Spleen (tissue), 11 donors: ENCODE data around the gene COG6. TPM values are rescaled to one million over a fixed set of nuclear protein-coding genes. Genes with fewer than 3 reads are reported as not detected.

Source experiments
- DNase-seq: peaks from one replicate; pipeline ENCODE4 v3.0.0-alpha.2; 2020
- H3K27ac ChIP-seq, 8 donors: fragments of 200-600 bp; sonication (generic) in 7 of 8; 1 replicate in 4 of 8; 2 replicates in 4 of 8; pipeline versions ENCODE4 v1.5.0 to v1.8.0; 2016 to 2021; ENCODE audit warnings: inconsistent platforms in 4 of 8, mild to moderate bottlenecking in 4 of 8, moderate library complexity in 1 of 8
- H3K27me3 ChIP-seq, 7 donors: fragments of 200-600 bp; sonication (generic) in 6 of 7; replicated peaks in 1 of 7; 1 replicate in 4 of 7; 2 replicates in 3 of 7; pipeline versions ENCODE4 v1.5.0 to v1.8.0; 2016 to 2021; ENCODE audit warnings: inconsistent platforms in 3 of 7, mild to moderate bottlenecking in 1 of 7
- H3K36me3 ChIP-seq, 6 donors: fragments of 200-600 bp; sonication (generic) in 5 of 6; 1 replicate in 4 of 6; 2 replicates in 2 of 6; pipeline versions ENCODE4 v1.5.0 to v1.8.0; 2016 to 2021; ENCODE audit warnings: inconsistent platforms in 2 of 6
- H3K4me1 ChIP-seq, 6 donors: fragments of 200-600 bp; sonication (generic) in 5 of 6; 1 replicate in 3 of 6; 2 replicates in 3 of 6; pipeline versions ENCODE4 v1.5.0 to v1.8.0; 2016 to 2021; ENCODE audit warnings: inconsistent platforms in 3 of 6
- H3K4me3 ChIP-seq, 8 donors: fragments of 200-600 bp; sonication (generic) in 7 of 8; 1 replicate in 4 of 8; 2 replicates in 4 of 8; pipeline versions ENCODE4 v1.5.0 to v1.8.0; 2016 to 2021; ENCODE audit warnings: inconsistent platforms in 4 of 8, mild to moderate bottlenecking in 4 of 8, moderate library complexity in 2 of 8
- H3K9me3 ChIP-seq, 8 donors: fragments of 200-600 bp; sonication (generic) in 7 of 8; 1 replicate in 4 of 8; 2 replicates in 4 of 8; pipeline versions ENCODE4 v1.5.0 to v1.8.0; 2016 to 2021; ENCODE audit warnings: inconsistent platforms in 4 of 8
- POLR2A ChIP-seq, 3 donors: fragments of 450-650 bp; IDR thresholded peaks; one replicate each; pipeline ENCODE4 v1.5.1; 2017; ENCODE audit warnings: antibody characterized with exemption in 3 of 3, mild to moderate bottlenecking in 1 of 3
- POLR2AphosphoS5 ChIP-seq, 3 donors: sonication (generic); formaldehyde crosslinking; IDR thresholded peaks; one replicate each; pipeline ENCODE4 v1.5.1; 2017; ENCODE audit warnings: antibody characterized with exemption in 3 of 3
- WGBS, 5 donors: extraction: QIAGEN DNeasy Blood & Tissue Kit in 3 of 5; methylation state at CpG; one replicate each; pipeline versions ENCODE4 v1.1.5 to v1.1.7; 2013 to 2018; 5-methylcytosine and 5-hydroxymethylcytosine counted together
- intact Hi-C: fragments of 100-400 bp; cut with DNase I; formaldehyde crosslinking; loops from one replicate; pipeline ENCODE4 v1.15.0; 2023; ENCODE audit warnings: low total_unique reads
- polyA plus RNA-seq, 3 donors: library from polyadenylated mRNA; stranded (reverse); fragments of 200-250 nt; gene quantifications; one replicate each; pipeline ENCODE4 v1.2.1, GENCODE V29; 2013
- total RNA-seq, 7 donors: library from RNA; depleted of rRNA in 3 of 7; stranded (reverse); fragments of >200 nt in 3 of 7; fragmentation: NEBNext Ultra II Directional in 4 of 7; extraction: Animal tissue kit (Norgen Biotek cat#: 25700) in 4 of 7; gene quantifications; one replicate each; pipeline versions ENCODE4 v1.1.0 to v1.2.1, GENCODE V29; 2016 to 2021
- TF ChIP-seq, protein P1 (sequence below), 11 experiments: fragments of 200-600 bp in 7 of 11; fragments of 450-650 bp in 4 of 11; sonication (generic) in 4 of 11; IDR thresholded peaks in 8 of 11; conservative IDR thresholded peaks in 3 of 11; 1 replicate in 7 of 11; 2 replicates in 4 of 11; pipeline versions ENCODE4 v1.4.0 to v1.8.0; 2016 to 2021; ENCODE audit warnings: antibody characterized with exemption in 11 of 11, inconsistent platforms in 4 of 11, mild to moderate bottlenecking in 1 of 11
- donor health status: healthy with polysubstance abuse.
- donor health status: DM: no; HTN: no; CAD: no; lungs with moderate emphysema.
- donor health status: DM: no; HTN: no; CAD: no.
- donor health status: Bipolar disorder and iron deficiency.
- donor health status: healthy.
- donor health status: DM: no; HTN: no; CAD: no.
- donor health status: DM: yes; HTN: yes; CAD: no.

The COG6 gene
- total and polyA plus RNA-seq, 10 donors, result 5.7 to 41.9 (median 23.8) TPM

DNA sequence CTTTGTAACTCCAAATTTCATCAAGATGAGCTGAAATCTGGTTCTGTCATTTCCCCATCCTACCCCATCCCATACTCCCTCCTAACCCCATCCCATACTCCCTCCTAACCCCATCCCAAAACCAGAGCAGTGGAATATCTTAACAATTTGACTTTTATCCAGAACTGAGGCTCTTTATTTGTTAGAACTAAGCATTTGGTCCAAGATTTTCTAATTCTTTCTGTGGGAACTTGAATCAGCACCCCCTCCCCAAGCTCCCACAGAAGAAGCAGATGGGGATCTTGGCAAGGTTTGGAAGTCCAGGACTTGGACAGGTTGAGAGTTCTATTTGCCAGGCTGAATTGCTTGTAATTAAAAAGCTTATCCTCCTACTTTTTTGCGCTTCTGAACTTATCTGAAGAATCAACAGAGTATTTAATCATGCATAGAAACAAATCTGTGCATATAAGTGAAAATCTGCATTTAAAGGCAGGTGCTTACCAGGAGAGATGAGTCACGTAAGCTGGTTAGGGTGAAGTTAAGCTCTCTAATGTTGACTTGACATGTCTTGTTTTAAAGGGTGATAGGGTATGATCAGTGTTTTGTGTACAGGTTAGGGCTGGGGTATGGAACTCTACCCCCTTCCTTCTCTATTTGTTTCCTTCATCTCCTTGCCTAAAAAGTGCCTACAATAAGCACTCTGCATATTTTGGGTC, 111.1 kb downstream of the COG6 start:
- no peak for TF ChIP-seq POLR2A (IDR thresholded peaks at IDR 0.05)
- TF ChIP-seq, protein P1, sequence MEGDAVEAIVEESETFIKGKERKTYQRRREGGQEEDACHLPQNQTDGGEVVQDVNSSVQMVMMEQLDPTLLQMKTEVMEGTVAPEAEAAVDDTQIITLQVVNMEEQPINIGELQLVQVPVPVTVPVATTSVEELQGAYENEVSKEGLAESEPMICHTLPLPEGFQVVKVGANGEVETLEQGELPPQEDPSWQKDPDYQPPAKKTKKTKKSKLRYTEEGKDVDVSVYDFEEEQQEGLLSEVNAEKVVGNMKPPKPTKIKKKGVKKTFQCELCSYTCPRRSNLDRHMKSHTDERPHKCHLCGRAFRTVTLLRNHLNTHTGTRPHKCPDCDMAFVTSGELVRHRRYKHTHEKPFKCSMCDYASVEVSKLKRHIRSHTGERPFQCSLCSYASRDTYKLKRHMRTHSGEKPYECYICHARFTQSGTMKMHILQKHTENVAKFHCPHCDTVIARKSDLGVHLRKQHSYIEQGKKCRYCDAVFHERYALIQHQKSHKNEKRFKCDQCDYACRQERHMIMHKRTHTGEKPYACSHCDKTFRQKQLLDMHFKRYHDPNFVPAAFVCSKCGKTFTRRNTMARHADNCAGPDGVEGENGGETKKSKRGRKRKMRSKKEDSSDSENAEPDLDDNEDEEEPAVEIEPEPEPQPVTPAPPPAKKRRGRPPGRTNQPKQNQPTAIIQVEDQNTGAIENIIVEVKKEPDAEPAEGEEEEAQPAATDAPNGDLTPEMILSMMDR (IDR thresholded peaks at IDR 0.05 in 8 of 11, conservative IDR thresholded peaks at IDR 0.05 in 3 of 11), result no peak
- Histone ChIP-seq H3K4me1 (peaks cover 0 to 8% (median 4%) of the 10 kb centered on the region in 6 donors), H3K4me3 (no peak overlapping the region), H3K27me3 (no peaks in the 10 kb centered on the region), H3K27ac (no peak overlapping the region), H3K9me3 (peaks cover 0 to 11% (median 0%) of the 10 kb centered on the region in 8 donors), H3K36me3 (peaks cover 0 to 3% (median 0%) of the 10 kb centered on the region in 6 donors)
- intact Hi-C loops, result loop anchor here (10.0 kb wide), 1 partner anchor 918 kb away; no protein-coding TSS in a partner anchor
- DNase-seq, result no peak
- 86 to 94% (median 91%) methylated on average over 2 of the region's 2 CpGs for WGBS, 5 donors

DNA sequence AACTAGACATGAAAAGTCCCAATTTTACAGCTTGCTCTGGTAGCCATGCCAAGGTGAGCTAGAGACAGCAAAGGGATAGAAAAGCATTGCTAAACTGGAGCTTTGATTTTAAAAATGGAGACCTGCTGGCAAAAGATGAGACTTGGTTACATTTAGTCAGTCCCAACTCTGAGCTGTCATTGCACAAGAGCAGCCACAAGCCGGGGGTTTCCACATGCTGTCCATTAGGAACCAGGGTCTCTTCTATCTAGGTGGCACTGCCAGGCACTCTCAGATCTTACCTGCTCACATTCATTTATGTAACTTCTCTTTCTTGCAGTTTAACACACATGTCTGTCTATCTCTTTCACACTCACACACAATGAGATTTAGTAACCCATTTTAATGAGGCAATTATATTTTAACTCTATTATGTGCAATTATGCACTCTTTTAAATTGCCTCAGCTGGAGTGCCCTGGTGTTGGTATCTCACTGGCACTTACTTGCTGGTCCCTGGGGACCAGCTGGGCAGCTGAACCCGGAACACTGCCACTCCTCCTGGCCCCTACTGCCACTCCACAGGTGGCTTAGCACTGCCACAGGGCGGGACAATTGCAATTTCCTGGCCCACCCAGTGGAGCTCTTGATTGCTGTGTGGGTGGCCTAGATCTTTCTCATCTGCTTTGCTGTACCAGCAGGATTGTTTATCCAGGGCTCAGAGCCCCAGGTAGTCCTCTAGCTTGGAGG, 112.5 kb downstream of the COG6 start:
- no peak overlapping the region for H3K4me3 ChIP-seq
- intact Hi-C loops, result loop anchor here (10.0 kb wide), 1 partner anchor 917 kb away; no protein-coding TSS in a partner anchor
- H3K27ac ChIP-seq, result no peak overlapping the region
- TF ChIP-seq, protein P1 (IDR thresholded peaks at IDR 0.05 in 8 of 11, conservative IDR thresholded peaks at IDR 0.05 in 3 of 11), result no peak
- TF ChIP-seq POLR2AphosphoS5 (IDR thresholded peaks at IDR 0.05) (no peak), POLR2A (IDR thresholded peaks at IDR 0.05) (no peak)
- WGBS, 5 donors, result 62 to 69% (median 63%) methylated on average over 3 of the region's 3 CpGs
- peaks cover 0 to 8% (median 4%) of the 10 kb centered on the region in 6 donors for H3K4me1 ChIP-seq
- H3K27me3 ChIP-seq, result no peaks in the 10 kb centered on the region
- no peak for DNase-seq
- H3K9me3 ChIP-seq, result peaks cover 0 to 5% (median 0%) of the 10 kb centered on the region in 8 donors
- peaks cover 0 to 3% (median 0%) of the 10 kb centered on the region in 6 donors for H3K36me3 ChIP-seq

- no peak overlapping the region for H3K27ac ChIP-seq
- H3K9me3 ChIP-seq, result no peaks in the 10 kb centered on the region
- H3K4me3 ChIP-seq, result no peak overlapping the region
- intact Hi-C loops, result loop anchor here (10.0 kb wide), 1 partner anchor 916 kb away; no protein-coding TSS in a partner anchor
- TF ChIP-seq POLR2A (IDR thresholded peaks at IDR 0.05) (no peak), POLR2AphosphoS5 (IDR thresholded peaks at IDR 0.05) (no peak)
- TF ChIP-seq, protein P1 (IDR thresholded peaks at IDR 0.05 in 8 of 11, conservative IDR thresholded peaks at IDR 0.05 in 3 of 11), result no peak
- peaks cover 0 to 3% (median 0%) of the 10 kb centered on the region in 6 donors for H3K36me3 ChIP-seq
- no peak for DNase-seq
- no peaks in the 10 kb centered on the region for H3K27me3 ChIP-seq
- H3K4me1 ChIP-seq, result peaks cover 0 to 8% (median 4%) of the 10 kb centered on the region in 6 donors
Measured at GRCh38 chr13:39768962-39769361, 113.5 kb downstream of the COG6 start.
